Astrocyte of the hippocampus (primary cell): Measurements from ENCODE around the gene VOPP1.

Source experiments
- DNase-seq: peaks from one replicate; pipeline ENCODE4 v3.0.0; 2011; ENCODE audit warnings: low read depth, low spot score

The VOPP1 gene

GRCh38 chr7:55556031-55556430 lies 16.3 kb downstream of the VOPP1 start:
- no peak for DNase-seq

- DNase-seq = no peak
Measured at GRCh38 chr7:55555160-55555559, 17.1 kb downstream of the VOPP1 start.

GRCh38 chr7:55554038-55554437 lies 18.3 kb downstream of the VOPP1 start:
- no peak for DNase-seq

- no peak for DNase-seq
Measured at GRCh38 chr7:55553024-55553345, 19.3 kb downstream of the VOPP1 start.

GRCh38 chr7:55552320-55553023 lies 19.8 kb downstream of the VOPP1 start:
- peak; percentile 90 for DNase-seq

GRCh38 chr7:55550841-55551537 lies 21.3 kb downstream of the VOPP1 start:
- no peak for DNase-seq

GRCh38 chr7:55550010-55550663 lies 22.2 kb downstream of the VOPP1 start:
- DNase-seq = no peak

- no peak for DNase-seq
Measured at GRCh38 chr7:55549457-55549856, 22.8 kb downstream of the VOPP1 start.

- DNase-seq = no peak
Measured at GRCh38 chr7:55548295-55548731, 24.0 kb downstream of the VOPP1 start.

GRCh38 chr7:55546814-55547213 lies 25.5 kb downstream of the VOPP1 start:
- DNase-seq = peak; percentile 94

GRCh38 chr7:55545496-55545895 lies 26.8 kb downstream of the VOPP1 start:
- peak; percentile 77 for DNase-seq

GRCh38 chr7:55540226-55540858 lies 32.0 kb downstream of the VOPP1 start:
- no peak for DNase-seq

GRCh38 chr7:55539380-55539779 lies 32.9 kb downstream of the VOPP1 start:
- DNase-seq = no peak

GRCh38 chr7:55538538-55538937 lies 33.8 kb downstream of the VOPP1 start:
- peak; percentile 91 for DNase-seq

- no peak for DNase-seq
Measured at GRCh38 chr7:55537458-55537990, 34.8 kb downstream of the VOPP1 start.

- no peak for DNase-seq
Measured at GRCh38 chr7:55536619-55537457, 35.5 kb downstream of the VOPP1 start.

- DNase-seq = no peak
Measured at GRCh38 chr7:55535617-55536016, 36.7 kb downstream of the VOPP1 start.

GRCh38 chr7:55534916-55535590 lies 37.2 kb downstream of the VOPP1 start:
- DNase-seq = no peak

GRCh38 chr7:55534262-55534915 lies 37.9 kb downstream of the VOPP1 start:
- peak; percentile 63 for DNase-seq

GRCh38 chr7:55533729-55534080 lies 38.6 kb downstream of the VOPP1 start:
- no peak for DNase-seq
